ENCODE measurements around the gene SREK1IP1.

SREK1IP1 gene

DNA sequence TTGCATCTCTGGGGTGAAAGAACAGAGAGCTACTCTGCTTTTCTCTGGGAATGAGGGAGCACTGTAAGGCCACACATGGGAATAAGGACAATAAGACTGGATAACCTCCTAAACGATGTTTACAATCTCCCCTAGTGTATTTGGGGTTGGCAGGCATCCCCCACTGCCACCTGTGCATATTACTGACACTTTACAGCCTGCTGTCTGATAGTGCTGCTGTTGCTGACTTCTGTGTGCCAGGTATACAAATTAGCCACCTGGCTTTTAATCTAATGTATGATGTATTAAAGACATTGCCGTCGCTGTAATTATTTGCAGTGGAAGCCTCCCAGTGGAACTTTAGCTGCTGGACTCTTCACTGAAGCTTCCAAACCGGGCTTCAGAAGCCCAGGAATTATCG is 82.6 kb downstream of the SREK1IP1 start:
- H3K4me1 ChIP-seq (ENCODE audit: insufficient read depth, low read length), result peaks cover 18% of the 10 kb centered on the region

DNA sequence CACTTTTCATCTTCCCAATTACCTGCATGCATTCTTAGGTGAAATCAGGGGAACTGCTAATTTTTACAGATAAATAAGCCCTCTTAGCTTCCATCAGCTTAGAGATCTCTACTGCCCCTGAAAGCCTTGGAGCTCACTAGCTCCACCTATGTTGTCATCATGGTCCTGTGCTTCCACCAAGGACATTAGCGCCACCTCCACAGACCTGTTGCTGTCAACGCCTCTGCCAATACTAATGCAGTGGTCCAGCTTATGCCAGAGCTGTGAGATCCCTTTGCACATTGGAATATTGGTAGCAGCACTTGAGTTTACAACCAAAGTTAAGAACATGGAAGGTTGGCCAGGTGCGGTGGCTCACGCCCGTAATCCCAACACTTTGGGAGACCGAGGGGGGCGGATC is 85.9 kb downstream of the SREK1IP1 start:
- no peaks in the 10 kb centered on the region for H3K9me3 ChIP-seq (ENCODE audit: insufficient read depth, low read depth, low read length)
- H3K4me1 ChIP-seq (ENCODE audit: insufficient read depth, low read length), result 0 out of 2 replicates have a peak, but pooled peaks cover 4% of the 10 kb centered on the region
- no peak overlapping the region for H3K4me3 ChIP-seq (ENCODE audit: low read length)
- H3K27me3 ChIP-seq (ENCODE audit: insufficient read depth, low read length), result 0 out of 2 replicates have a peak, but pooled peaks cover 7% of the 10 kb centered on the region
- H3K9ac ChIP-seq (ENCODE audit: low read depth, low read length), result no peak overlapping the region
- no peaks in the 10 kb centered on the region for H3K36me3 ChIP-seq (ENCODE audit: insufficient read depth, low read length)
- WGBS, result 92% methylated on average over 7 of the region's 7 CpGs
- H3K27ac ChIP-seq (ENCODE audit: low read depth, low read length), result no peak overlapping the region

More for the DNA sequence above, 82.6 kb downstream of the SREK1IP1 start:
- Histone ChIP-seq H3K9me3 (ENCODE audit: insufficient read depth, low read depth, low read length) (no peaks in the 10 kb centered on the region), H3K36me3 (ENCODE audit: insufficient read depth, low read length) (no peaks in the 10 kb centered on the region), H3K9ac (ENCODE audit: low read depth, low read length) (no peak overlapping the region), H3K27me3 (ENCODE audit: insufficient read depth, low read length) (peaks cover 38% of the 10 kb centered on the region), H3K27ac (ENCODE audit: low read depth, low read length) (no peak overlapping the region), H3K4me3 (ENCODE audit: low read length) (no peak overlapping the region)
- WGBS, result 81% methylated on average over 5 of the region's 5 CpGs

DNA sequence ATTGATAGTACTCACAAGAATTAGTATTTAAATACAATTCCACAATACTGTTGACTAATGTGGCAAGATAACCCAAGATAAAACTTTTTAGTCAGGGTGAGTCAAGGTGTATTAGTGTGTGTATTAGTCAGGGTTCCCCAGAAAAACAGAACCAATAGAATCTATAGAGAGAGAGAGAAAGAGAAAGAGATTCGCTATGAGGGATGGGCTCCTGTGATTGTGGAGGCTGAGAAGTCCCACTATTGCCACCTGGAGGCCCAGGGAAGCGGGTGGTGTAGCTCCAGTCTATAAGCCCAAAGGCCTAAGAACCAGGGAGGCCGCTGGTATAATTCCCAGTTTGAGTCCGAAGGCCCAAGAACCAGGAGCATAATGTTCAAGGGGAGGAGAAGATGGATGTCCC is 88.2 kb downstream of the SREK1IP1 start:
- Histone ChIP-seq H3K27me3 (ENCODE audit: insufficient read depth, low read length) (no peaks in the 10 kb centered on the region), H3K27ac (ENCODE audit: low read depth, low read length) (no peak overlapping the region), H3K9me3 (ENCODE audit: insufficient read depth, low read depth, low read length) (no peaks in the 10 kb centered on the region), H3K36me3 (ENCODE audit: insufficient read depth, low read length) (no peaks in the 10 kb centered on the region), H3K4me3 (ENCODE audit: low read length) (no peak overlapping the region), H3K4me1 (ENCODE audit: insufficient read depth, low read length) (no peaks in the 10 kb centered on the region), H3K9ac (ENCODE audit: low read depth, low read length) (no peak overlapping the region)
- WGBS, result 85% methylated on average over 4 of the region's 4 CpGs

DNA sequence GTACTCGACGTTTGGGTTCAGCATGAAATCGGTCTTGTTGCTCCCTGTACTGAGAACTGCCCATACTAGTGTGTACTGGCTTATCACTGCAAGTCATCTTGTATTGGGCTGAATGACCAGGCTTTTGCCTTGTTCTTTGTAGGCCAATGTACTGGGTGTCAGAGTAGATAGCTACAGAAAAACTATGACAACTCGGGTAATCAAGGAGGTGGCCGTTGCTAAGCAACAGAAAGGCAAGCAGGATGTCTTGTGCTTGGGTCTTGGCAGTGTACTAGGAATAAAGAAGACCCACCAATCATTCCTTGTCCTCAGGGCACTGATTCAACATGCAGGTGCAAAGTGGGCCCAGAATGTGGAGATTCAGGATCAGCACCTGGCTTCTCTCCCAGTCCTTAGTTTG is 90.1 kb downstream of the SREK1IP1 start:
- H3K36me3 ChIP-seq (ENCODE audit: insufficient read depth, low read length), result no peaks in the 10 kb centered on the region
- no peak overlapping the region for H3K9ac ChIP-seq (ENCODE audit: low read depth, low read length)
- H3K27me3 ChIP-seq (ENCODE audit: insufficient read depth, low read length), result no peaks in the 10 kb centered on the region
- no peaks in the 10 kb centered on the region for H3K9me3 ChIP-seq (ENCODE audit: insufficient read depth, low read depth, low read length)
- H3K4me3 ChIP-seq (ENCODE audit: low read length), result no peak overlapping the region
- 90% methylated on average over 5 of the region's 5 CpGs for WGBS
- H3K4me1 ChIP-seq (ENCODE audit: insufficient read depth, low read length), result no peaks in the 10 kb centered on the region
- no peak overlapping the region for H3K27ac ChIP-seq (ENCODE audit: low read depth, low read length)

DNA sequence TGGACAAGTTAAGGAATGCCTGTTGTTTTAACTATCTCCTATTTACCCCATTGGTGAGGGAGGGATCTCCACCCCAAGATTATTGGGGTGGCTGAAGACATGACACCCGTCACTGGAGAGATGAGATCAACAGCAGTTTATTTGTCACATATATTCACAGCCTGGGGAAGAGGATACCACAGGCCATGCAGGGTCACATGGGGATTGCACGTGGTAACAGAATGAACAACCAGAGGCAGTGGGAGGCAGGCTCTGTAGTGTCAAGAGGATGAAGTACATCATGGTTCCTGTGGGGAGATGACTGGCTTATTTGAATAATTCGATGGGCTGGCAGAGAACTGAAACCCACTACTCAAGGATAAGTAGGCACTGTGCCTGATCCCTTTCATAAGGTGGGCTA is 96.8 kb downstream of the SREK1IP1 start:
- Histone ChIP-seq H3K9me3 (ENCODE audit: insufficient read depth, low read depth, low read length) (no peaks in the 10 kb centered on the region), H3K27ac (ENCODE audit: low read depth, low read length) (no peak overlapping the region), H3K4me3 (ENCODE audit: low read length) (no peak overlapping the region), H3K4me1 (ENCODE audit: insufficient read depth, low read length) (no peaks in the 10 kb centered on the region), H3K27me3 (ENCODE audit: insufficient read depth, low read length) (no peaks in the 10 kb centered on the region), H3K9ac (ENCODE audit: low read depth, low read length) (no peak overlapping the region), H3K36me3 (ENCODE audit: insufficient read depth, low read length) (no peaks in the 10 kb centered on the region)
- WGBS, result 82% methylated on average over 3 of the region's 3 CpGs

DNA sequence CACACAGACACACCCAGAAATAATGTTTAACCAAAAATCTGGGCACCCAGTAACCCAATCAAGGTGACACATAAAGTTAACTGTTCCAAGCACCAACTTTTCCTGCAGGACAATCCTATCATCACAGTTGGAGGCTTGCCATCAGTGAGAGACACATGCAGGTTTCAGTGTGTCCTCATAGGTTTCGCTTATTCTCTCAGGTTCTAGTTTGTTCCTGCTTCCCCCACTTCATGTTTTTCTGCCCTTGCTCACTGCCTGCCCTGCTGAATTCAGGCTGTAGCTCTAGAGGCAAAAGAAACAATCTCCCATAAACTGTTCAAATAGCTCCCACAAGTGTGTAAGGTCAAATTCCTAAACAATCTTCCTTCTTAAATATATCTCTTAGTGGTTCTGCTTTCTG is 98.2 kb downstream of the SREK1IP1 start:
- H3K9me3 ChIP-seq (ENCODE audit: insufficient read depth, low read depth, low read length), result no peaks in the 10 kb centered on the region
- no peak overlapping the region for H3K27ac ChIP-seq (ENCODE audit: low read depth, low read length)
- no peaks in the 10 kb centered on the region for H3K27me3 ChIP-seq (ENCODE audit: insufficient read depth, low read length)
- WGBS, result 92% methylated on average over 1 of the region's 1 CpG
- H3K9ac ChIP-seq (ENCODE audit: low read depth, low read length), result no peak overlapping the region
- H3K4me3 ChIP-seq (ENCODE audit: low read length), result no peak overlapping the region
- no peaks in the 10 kb centered on the region for H3K36me3 ChIP-seq (ENCODE audit: insufficient read depth, low read length)
- 0 out of 2 replicates have a peak, but pooled peaks cover 7% of the 10 kb centered on the region for H3K4me1 ChIP-seq (ENCODE audit: insufficient read depth, low read length)
